ENCODE results near the gene EHBP1L1.

EHBP1L1 gene

GRCh38 chr11:65595543-65596281 is 19.9 kb downstream of the EHBP1L1 start, which contains the start of gene KCNK7:
KCNK7 (minus strand) TSS chr11:65595800; CDS start chr11:65595772, 28 bp downstream.
- no peak for DNase-seq

DNA sequence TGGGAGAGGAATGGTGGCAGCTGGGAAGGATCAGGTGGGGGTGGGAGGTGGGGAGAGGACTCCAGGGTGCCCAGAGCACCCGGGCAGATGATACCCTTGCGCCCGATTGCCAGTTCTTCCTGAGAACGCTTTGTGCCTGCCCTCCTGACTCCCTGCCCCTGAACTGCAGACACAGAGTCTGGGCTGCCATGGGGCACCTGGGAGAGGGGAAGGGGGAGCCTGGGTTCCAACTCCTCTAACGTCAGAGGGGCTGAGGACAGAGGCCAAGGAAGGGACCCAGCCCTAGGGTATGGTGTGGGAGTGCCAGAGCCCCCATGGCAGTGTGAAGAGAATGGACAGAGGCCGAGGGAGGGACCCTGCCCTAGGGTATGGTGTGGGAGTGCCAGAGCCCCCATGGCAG is 20.7 kb downstream of the EHBP1L1 start:
- no peak for DNase-seq

DNA sequence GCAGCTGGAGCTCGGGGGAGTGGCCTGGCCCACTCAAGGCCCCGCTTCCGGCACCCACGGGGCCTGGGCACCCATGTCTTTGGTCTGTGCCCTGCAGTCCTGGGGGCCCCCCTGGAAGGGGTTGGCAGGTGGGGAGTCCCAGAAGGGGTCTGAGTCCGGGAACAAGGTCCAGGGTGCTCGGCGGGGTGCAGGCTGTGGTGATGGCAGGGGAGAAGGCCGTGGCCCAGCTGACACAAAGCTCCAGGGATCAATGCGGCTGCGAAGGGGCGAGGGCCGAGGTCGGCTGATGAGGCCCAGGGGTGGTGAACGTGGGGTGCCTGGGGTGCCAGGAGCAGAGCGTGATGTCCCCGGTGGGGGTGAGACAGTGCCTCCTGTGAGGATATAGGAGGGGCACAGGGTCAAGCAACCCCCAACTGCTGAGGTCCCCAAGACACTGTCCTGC is 22.4 kb downstream of the EHBP1L1 start:
- no peak for DNase-seq

GRCh38 chr11:65599216-65599954 is 23.5 kb downstream of the EHBP1L1 start:
- DNase-seq = no peak

GRCh38 chr11:65599955-65600246 is 24.0 kb downstream of the EHBP1L1 start:
- DNase-seq = no peak

- DNase-seq = no peak
These were observed 28.4 kb downstream of the EHBP1L1 start for GRCh38 chr11:65604258-65604657.

DNA sequence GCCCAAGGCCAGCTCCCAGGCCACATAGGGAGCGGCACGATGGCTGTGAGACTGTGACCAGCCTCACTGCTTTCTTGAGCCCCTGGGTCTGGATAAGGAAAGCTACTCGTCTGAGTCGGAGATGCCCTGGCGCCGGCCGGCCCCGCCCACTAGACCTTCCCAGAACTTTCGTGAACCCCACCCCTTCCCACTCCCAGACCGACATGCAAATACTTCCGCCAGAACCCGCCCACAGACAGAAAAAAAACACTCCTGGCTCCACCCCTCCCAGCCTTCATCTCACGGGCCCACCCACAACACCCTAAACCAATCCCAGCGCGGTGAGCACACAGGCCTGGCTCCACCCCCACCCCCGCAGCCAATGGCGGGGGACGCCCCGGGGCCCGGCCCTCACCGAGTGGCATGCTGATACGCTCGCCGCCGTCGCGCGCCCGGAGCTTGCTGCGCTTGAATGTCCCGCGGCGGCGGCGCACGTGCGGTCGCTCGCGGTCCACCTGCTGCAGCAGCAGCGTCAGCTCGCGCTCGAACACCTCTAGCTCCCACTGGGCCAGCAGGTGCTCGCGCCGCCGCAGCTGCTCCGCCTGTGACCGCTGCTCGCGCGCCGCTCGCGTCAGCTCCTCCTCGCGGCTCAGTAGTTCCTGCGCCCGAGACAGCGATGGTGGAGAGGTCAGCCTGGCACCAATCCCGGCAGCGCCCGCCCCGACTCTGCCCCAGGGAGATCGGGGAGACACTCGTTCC is 31.2 kb downstream of the EHBP1L1 start:
- peak; percentile 87 for DNase-seq

GRCh38 chr11:65607614-65608426 is 32.0 kb downstream of the EHBP1L1 start:
- DNase-seq = no peak

GRCh38 chr11:65609229-65609628 is 33.4 kb downstream of the EHBP1L1 start:
- DNase-seq = no peak

GRCh38 chr11:65609665-65610064 is 33.8 kb downstream of the EHBP1L1 start:
- no peak for DNase-seq

DNA sequence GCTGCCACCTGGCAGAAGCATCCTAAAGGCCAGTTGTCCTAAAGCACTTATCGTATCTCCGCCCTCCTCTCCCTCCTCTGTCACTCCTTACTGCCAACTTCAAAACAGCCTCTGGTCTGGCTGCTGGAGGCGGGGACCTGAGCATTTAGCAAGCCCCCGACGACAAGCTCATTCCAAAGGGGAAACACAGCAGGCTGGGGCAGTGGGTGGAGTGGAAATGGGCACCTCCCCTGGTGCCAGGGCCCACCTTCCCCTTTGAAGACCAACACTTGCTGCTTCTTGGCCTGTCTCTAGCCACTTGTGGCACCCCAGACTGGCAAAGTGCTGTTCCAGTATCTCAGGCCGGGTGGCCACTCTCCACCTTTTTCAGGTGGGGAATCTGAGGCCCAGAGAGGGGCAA is 34.6 kb downstream of the EHBP1L1 start:
- no peak for DNase-seq

- DNase-seq = no peak
These were observed 35.3 kb downstream of the EHBP1L1 start for GRCh38 chr11:65611028-65611757.

DNA sequence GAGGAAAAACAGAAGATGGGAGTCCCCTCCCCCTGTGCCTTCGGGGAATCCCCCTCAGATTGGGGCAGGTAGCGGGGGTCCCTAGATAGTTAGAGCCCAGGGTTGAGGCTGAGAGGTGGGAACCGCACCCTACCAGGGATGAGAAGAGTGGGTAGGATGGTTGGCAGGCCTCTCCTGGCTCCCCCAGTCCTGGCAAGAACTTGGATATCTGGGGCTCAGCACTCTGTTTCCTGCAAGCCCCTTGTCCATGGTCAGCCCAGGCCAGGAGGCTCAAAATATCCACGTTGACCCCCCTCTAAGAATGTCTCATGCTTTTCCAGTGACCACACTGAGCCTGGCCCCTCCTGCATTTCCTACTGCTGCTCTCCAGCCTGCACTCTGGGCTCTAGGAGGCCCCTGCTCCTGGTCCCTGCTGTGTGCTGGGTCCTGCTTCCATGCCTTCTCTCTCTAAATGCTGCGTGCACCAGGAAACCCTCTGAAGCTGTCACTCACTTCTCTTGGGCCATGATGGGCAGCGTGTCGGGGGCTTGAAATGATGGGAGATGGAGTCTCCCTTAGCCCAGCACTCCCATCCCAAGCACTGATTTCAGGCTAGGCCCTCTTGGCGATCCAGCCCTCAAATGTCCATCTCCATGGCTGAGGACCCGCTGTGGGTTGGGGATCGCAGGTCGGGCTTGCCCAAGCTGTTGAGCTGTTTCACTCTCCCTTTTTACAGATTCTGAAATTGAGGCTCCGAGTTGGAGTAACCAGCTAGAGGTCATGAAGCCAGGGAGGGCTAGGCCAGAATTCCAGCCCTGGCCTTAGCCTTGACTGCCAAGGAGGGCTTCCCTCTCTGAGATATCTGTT is 36.1 kb downstream of the EHBP1L1 start:
- no peak for DNase-seq

GRCh38 chr11:65612691-65613090 is 36.8 kb downstream of the EHBP1L1 start:
- no peak for DNase-seq

DNA sequence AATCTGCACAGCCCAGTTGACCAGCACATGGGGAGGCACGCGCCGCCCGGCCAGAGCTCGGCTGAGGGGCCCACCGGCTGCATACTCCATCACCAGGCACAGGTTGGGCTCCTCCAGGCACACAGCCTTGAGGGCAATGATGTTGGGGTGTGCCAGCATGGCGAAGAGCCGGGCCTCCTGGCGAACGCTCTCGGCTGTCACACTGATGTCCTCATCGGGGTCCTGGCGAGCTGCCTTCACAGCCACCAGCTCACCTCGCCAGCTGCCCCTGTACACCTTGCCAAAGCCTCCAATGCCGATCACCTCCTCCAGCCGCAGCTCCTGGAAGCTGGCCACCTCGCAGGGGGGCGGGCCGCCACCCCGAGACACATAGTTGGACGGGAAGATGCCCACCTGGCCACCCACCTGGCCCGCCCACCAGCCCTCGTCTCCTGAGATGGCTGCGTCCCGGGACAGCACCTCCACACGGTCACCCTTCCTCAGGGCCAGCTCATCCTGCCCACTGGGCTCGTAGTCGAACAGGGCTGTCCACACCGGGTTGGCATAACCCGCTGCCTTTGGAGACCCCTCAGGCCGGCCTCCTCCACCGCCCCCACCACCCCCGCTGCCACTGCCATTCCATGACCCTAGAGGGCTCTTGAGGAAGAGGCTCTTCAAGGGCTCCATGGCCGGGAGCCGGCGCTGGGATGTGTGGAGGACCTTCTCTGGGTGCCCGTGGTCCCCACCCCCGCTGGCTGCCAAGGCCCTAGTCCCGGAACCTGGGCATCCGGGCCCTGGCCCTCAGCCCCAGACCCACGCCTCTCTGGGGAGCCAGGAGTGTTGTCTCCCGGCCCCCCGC is 37.5 kb downstream of the EHBP1L1 start:
- no peak for DNase-seq

- DNase-seq = peak; percentile 100
These were observed 39.5 kb downstream of the EHBP1L1 start, which contains the start of gene PCNX3 for GRCh38 chr11:65615229-65615949. PCNX3 (plus strand) TSS chr11:65615776; CDS start chr11:65616312, 536 bp downstream.

- DNase-seq = no peak
These were observed 40.2 kb downstream of the EHBP1L1 start for GRCh38 chr11:65615950-65616574.

DNA sequence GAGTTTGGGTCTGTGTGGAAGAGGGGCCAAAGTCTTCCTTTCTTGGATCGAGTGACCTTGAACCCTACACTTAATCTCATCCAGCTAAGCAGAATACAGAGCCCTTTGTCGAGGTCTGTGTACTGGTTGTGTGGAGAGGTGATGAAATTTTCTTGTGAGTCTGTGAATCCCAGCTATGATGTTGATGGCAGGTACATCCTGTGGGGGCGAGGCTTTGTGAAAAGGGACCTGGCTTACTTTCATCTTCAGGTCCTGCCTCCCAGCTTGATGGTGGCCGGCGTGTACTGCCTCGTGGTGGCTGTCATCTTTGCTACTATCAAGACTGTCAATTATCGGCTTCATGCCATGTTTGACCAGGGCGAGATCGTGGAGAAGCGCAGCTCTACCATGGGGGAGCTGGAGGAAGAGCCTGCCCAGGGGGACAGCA is 40.7 kb downstream of the EHBP1L1 start:
- no peak for DNase-seq

Measured in NCI-H2029 treated with DMSO at 0.1 percent for 48 hours (cell line).